Loucy (cell line): Measurements from ENCODE around the gene ACSM5.

ENCODE experiments used
- H2AFZ ChIP-seq: fragments of 200-600 bp; sonication (generic); 2 replicates; pipeline ENCODE4 v1.6.0; 2016; ENCODE audit warnings: antibody characterized with exemption, mild to moderate bottlenecking, low read length, moderate library complexity
- H3F3A ChIP-seq: fragments of 200-600 bp; 2 replicates; pipeline ENCODE4 v1.6.0; 2016; ENCODE audit warnings: antibody characterized with exemption, low read depth, mild to moderate bottlenecking
- H3K27me3 ChIP-seq: fragments of 200-600 bp; sonication (generic); 2 replicates; pipeline ENCODE4 v1.6.1; 2014; ENCODE audit warnings: low read length, mild to moderate bottlenecking; ENCODE audit not compliant: insufficient read depth, poor library complexity, severe bottlenecking
- H3K36me3 ChIP-seq: fragments of 200-600 bp; sonication (generic); 2 replicates; pipeline ENCODE4 v1.6.1; 2016; ENCODE audit warnings: low read length; ENCODE audit not compliant: insufficient read depth
- H3K4me1 ChIP-seq: fragments of 200-600 bp; sonication (generic); 2 replicates; pipeline ENCODE4 v1.5.1; 2014; ENCODE audit warnings: low read length, mild to moderate bottlenecking; ENCODE audit not compliant: insufficient read depth, poor library complexity, severe bottlenecking
- H3K4me2 ChIP-seq: fragments of 200-600 bp; sonication (generic); 2 replicates; pipeline ENCODE4 v1.6.0; 2014; ENCODE audit warnings: antibody characterized with exemption, low read length, low read depth, mild to moderate bottlenecking; ENCODE audit not compliant: poor library complexity, severe bottlenecking
- H3K4me3 ChIP-seq: fragments of 200-600 bp; sonication (generic); 2 replicates; pipeline ENCODE4 v1.5.1; 2014; ENCODE audit warnings: low read length, mild to moderate bottlenecking, mixed read lengths; ENCODE audit not compliant: poor library complexity, severe bottlenecking
- H3K79me2 ChIP-seq: fragments of 200-600 bp; sonication (generic); 2 replicates; pipeline ENCODE4 v1.6.1; 2014; ENCODE audit warnings: low read length; ENCODE audit not compliant: insufficient read depth
- H3K9ac ChIP-seq: fragments of 200-600 bp; sonication (generic); 2 replicates; pipeline ENCODE4 v1.6.0; 2014; ENCODE audit warnings: mild to moderate bottlenecking, low read depth, low read length, moderate library complexity; ENCODE audit not compliant: poor library complexity, severe bottlenecking
- H3K9me2 ChIP-seq: fragments of 200-600 bp; sonication (generic); replicated peaks from 2 replicates; pipeline ENCODE4 v1.6.1; 2016; ENCODE audit warnings: low read depth, low read length, mixed read lengths
- H3K9me3 ChIP-seq: fragments of 200-600 bp; sonication (generic); 2 replicates; pipeline ENCODE4 v1.6.1; 2014; ENCODE audit warnings: mild to moderate bottlenecking, antibody characterized with exemption, low read length, low read depth; ENCODE audit not compliant: insufficient read depth
- H4K20me1 ChIP-seq: fragments of 200-600 bp; sonication (generic); 2 replicates; pipeline ENCODE4 v1.6.0; 2014; ENCODE audit warnings: antibody characterized with exemption, low read length, mild to moderate bottlenecking; ENCODE audit not compliant: insufficient read depth, poor library complexity, severe bottlenecking
- CTCF ChIP-seq: fragments of 200-600 bp; sonication (generic); conservative IDR thresholded peaks from 2 replicates; pipeline ENCODE4 v1.5.1; 2014; ENCODE audit warnings: mild to moderate bottlenecking, antibody characterized with exemption, low read length
- EZH2phosphoT487 ChIP-seq: fragments of 200-600 bp; IDR thresholded peaks from 2 replicates; pipeline ENCODE4 v1.6.1; 2018; ENCODE audit warnings: antibody characterized with exemption, mild to moderate bottlenecking, moderate library complexity, borderline replicate concordance

Gene ACSM5

GRCh38 chr16:20398603-20399002 lies 10.7 kb upstream of the ACSM5 start:
- no peak overlapping the region for H2AFZ ChIP-seq

GRCh38 chr16:20399185-20399584 lies 10.1 kb upstream of the ACSM5 start:
- Histone ChIP-seq H3K9me2 (no peaks in the 10 kb centered on the region), H3K4me2 (no peak overlapping the region), H2AFZ (no peak overlapping the region), H3F3A (no peaks in the 10 kb centered on the region), H3K9ac (no peak overlapping the region), H3K27me3 (no peaks in the 10 kb centered on the region), H3K36me3 (no peaks in the 10 kb centered on the region), H4K20me1 (no peaks in the 10 kb centered on the region), H3K79me2 (no peaks in the 10 kb centered on the region), H3K4me3 (no peak overlapping the region), H3K4me1 (no peaks in the 10 kb centered on the region), H3K9me3 (no peaks in the 10 kb centered on the region)
- no peak for TF ChIP-seq EZH2phosphoT487
- TF ChIP-seq CTCF, result no peak

More at GRCh38 chr16:20398603-20399002, 10.7 kb upstream of the ACSM5 start:
- no peak overlapping the region for H3K4me2 ChIP-seq
- no peaks in the 10 kb centered on the region for H3K4me1 ChIP-seq
- H3K9me3 ChIP-seq, result no peaks in the 10 kb centered on the region
- no peak overlapping the region for H3K9ac ChIP-seq
- no peak overlapping the region for H3K4me3 ChIP-seq
- no peaks in the 10 kb centered on the region for H3K27me3 ChIP-seq
- no peaks in the 10 kb centered on the region for H4K20me1 ChIP-seq
- H3F3A ChIP-seq, result no peaks in the 10 kb centered on the region
- TF ChIP-seq CTCF (no peak), EZH2phosphoT487 (no peak)
- H3K9me2 ChIP-seq, result no peaks in the 10 kb centered on the region
- H3K36me3 ChIP-seq, result no peaks in the 10 kb centered on the region
- H3K79me2 ChIP-seq, result no peaks in the 10 kb centered on the region

- Histone ChIP-seq H3K4me3 (no peak overlapping the region), H3K36me3 (no peaks in the 10 kb centered on the region), H3K9ac (no peak overlapping the region), H3K9me3 (no peaks in the 10 kb centered on the region), H2AFZ (no peak overlapping the region), H3K4me1 (no peaks in the 10 kb centered on the region), H3K9me2 (no peaks in the 10 kb centered on the region), H3K79me2 (no peaks in the 10 kb centered on the region), H3F3A (no peaks in the 10 kb centered on the region), H4K20me1 (no peaks in the 10 kb centered on the region), H3K4me2 (no peak overlapping the region), H3K27me3 (no peaks in the 10 kb centered on the region)
- TF ChIP-seq EZH2phosphoT487, result no peak
- no peak for TF ChIP-seq CTCF
Measured at GRCh38 chr16:20401066-20401465, 8.3 kb upstream of the ACSM5 start.
